ENCODE results near the gene PEAK1. TPM values are rescaled to one million over a fixed set of nuclear protein-coding genes. Genes with fewer than 3 reads are reported as not detected.

PEAK1 gene
- total RNA-seq, 1 donor = 133 TPM

DNA sequence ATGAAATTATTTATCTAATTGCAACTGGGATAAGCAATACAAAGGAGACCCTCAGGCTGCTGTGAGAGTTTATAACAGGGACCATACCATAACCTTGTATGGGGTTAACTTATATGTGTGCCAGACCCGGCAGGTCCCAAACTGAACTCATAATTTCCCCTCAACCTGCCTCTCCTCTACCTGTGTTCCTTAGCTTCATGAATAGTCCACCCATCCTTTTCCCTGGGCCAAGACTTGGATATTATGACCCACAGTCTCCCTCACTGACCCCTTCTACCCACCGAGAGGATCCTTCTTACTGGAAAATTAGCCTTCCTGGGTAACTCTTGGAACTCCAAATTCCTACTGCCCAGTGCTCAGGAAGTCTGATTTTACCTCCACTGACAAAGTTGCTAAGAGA is 345.6 kb downstream of the PEAK1 start:
- H4K20me1 ChIP-seq (ENCODE audit: insufficient read depth, low read length) = peaks cover 12% of the 10 kb centered on the region
- no peak overlapping the region for H2AFZ ChIP-seq (ENCODE audit: low read length)
- no peaks in the 10 kb centered on the region for H3K36me3 ChIP-seq (ENCODE audit: insufficient read depth, low read length)
- peaks cover 22% of the 10 kb centered on the region for H3K4me1 ChIP-seq (ENCODE audit: insufficient read depth, low read length)
- no peaks in the 10 kb centered on the region for H3K9me3 ChIP-seq (ENCODE audit: low read depth, low read length)
- no peak overlapping the region for H3K4me2 ChIP-seq (ENCODE audit: insufficient read depth, low read length)
- peaks cover 18% of the 10 kb centered on the region for H3K27me3 ChIP-seq (ENCODE audit: insufficient read depth, low read length)
- DNase-seq (ENCODE audit: insufficient read length, low spot score, missing footprints) = no peak
- TF ChIP-seq, protein P1, sequence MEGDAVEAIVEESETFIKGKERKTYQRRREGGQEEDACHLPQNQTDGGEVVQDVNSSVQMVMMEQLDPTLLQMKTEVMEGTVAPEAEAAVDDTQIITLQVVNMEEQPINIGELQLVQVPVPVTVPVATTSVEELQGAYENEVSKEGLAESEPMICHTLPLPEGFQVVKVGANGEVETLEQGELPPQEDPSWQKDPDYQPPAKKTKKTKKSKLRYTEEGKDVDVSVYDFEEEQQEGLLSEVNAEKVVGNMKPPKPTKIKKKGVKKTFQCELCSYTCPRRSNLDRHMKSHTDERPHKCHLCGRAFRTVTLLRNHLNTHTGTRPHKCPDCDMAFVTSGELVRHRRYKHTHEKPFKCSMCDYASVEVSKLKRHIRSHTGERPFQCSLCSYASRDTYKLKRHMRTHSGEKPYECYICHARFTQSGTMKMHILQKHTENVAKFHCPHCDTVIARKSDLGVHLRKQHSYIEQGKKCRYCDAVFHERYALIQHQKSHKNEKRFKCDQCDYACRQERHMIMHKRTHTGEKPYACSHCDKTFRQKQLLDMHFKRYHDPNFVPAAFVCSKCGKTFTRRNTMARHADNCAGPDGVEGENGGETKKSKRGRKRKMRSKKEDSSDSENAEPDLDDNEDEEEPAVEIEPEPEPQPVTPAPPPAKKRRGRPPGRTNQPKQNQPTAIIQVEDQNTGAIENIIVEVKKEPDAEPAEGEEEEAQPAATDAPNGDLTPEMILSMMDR (IDR thresholded peaks at IDR 0.05; ENCODE audit: extremely low read depth, low read depth, low read length) = no peak
- peaks cover 10% of the 10 kb centered on the region for H3K79me2 ChIP-seq (ENCODE audit: insufficient read depth, low read length)
- no peak overlapping the region for H3K4me3 ChIP-seq (ENCODE audit: insufficient read depth, low read length)
- H3K27ac ChIP-seq (ENCODE audit: low read depth, low read length) = no peak overlapping the region

DNA sequence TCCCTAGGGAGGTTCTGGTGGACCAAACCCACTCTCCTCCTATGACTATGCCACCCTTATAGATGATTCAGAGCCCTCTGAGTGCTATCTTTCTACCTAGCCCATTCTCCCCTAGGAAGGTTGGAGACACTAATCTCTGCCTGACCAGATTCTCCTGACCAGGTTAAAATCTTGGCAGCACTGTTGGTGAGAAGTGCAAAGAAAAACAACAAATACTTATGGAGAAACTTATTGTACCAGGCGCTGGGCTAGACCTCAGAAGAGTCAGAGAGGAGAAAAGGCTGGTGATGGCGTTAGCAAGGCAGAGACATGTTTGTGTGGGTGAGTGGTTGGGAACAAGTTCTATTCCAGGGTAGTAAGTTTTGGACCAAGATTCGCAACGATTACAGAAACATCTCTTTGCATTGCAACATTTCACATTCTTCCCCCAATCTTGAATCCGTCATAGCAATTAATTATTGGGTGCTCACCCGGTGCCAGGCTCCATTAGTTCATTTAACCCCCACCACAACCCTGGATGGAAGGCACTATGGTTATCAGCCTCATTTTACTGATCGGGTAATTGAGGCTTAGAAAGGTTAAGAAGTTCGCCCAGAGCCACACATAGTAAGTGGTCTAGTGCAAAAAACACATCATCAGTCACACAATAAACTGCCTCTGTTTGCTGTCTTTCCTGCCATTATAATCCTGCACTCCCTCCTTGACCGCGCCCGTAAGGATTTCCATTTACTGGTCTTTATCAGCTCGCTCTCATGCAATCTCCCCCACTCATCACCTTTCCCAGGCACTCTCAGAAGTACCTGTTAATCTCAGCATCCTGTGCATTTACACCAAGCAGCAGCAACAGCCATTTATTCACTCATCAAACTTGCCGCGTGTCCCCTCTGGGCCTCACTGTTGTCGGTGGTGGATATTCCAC is 348.3 kb downstream of the PEAK1 start:
- H4K20me1 ChIP-seq (ENCODE audit: insufficient read depth, low read length) = peaks cover 27% of the 10 kb centered on the region
- H3K4me1 ChIP-seq (ENCODE audit: insufficient read depth, low read length) = peaks cover 28% of the 10 kb centered on the region
- H3K27ac ChIP-seq (ENCODE audit: low read depth, low read length) = peak overlapping the region; percentile 33
- DNase-seq (ENCODE audit: insufficient read length, low spot score, missing footprints) = peak; percentile 49
- TF ChIP-seq, protein P1 (IDR thresholded peaks at IDR 0.05; ENCODE audit: extremely low read depth, low read depth, low read length) = no peak
- peak overlapping the region; percentile 82 for H3K4me3 ChIP-seq (ENCODE audit: insufficient read depth, low read length)
- H3K4me2 ChIP-seq (ENCODE audit: insufficient read depth, low read length) = peak overlapping the region; percentile 60
- H3K79me2 ChIP-seq (ENCODE audit: insufficient read depth, low read length) = peaks cover 38% of the 10 kb centered on the region
- peak overlapping the region; percentile 66 for H2AFZ ChIP-seq (ENCODE audit: low read length)
- H3K9me3 ChIP-seq (ENCODE audit: low read depth, low read length) = no peaks in the 10 kb centered on the region
- H3K27me3 ChIP-seq (ENCODE audit: insufficient read depth, low read length) = peaks cover 17% of the 10 kb centered on the region
- no peaks in the 10 kb centered on the region for H3K36me3 ChIP-seq (ENCODE audit: insufficient read depth, low read length)

DNA sequence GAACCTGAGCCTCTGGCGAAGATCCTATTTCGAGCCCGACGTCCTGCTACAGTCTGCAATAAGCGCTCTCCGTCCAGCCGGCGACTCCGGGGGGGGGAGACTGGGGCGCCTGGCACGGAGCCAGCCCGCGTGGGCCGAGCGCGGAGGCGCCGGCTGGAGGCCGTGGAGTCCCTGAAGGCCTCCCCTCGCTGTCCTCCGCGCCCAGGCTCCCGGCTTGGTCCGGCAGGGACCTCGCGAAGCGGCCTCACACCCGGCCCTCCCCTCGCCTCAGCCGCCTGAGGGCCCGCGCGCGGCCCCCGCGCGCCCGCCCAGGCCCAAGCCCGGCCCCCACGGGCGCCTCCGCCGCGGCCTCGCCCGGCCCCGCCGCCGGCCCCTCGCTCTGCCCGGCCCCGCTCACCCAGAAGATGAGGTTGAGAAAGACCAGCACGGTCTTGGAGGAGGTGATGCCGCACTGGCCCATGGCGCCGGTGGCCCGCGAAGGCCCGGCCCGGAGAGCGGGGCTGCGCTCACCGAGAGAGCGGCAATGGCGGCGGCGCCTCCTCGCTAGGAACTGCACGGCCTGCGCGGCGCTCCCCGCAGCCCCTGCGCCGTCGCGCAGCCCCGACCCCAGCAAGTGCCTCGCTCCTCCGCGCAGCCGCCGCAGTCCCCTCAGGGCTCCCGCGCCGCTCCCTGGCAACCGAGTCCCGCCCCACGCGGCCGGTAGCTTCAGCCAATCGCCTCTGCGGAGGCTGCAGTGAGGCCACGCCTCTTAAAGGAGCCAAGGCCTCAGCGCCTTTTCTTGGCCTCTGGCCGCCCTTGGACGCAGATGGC is 349.2 kb downstream of the PEAK1 start, which contains the start of gene TSPAN3:
TSPAN3 (minus strand) TSS at position 615 of the 810 bp plus-strand sequence; CDS start at position 460, 155 bp downstream.
- TF ChIP-seq, protein P1 (IDR thresholded peaks at IDR 0.05; ENCODE audit: extremely low read depth, low read depth, low read length) = no peak
- H3K4me2 ChIP-seq (ENCODE audit: insufficient read depth, low read length) = peak within 1 kb of the TSS; percentile 87
- H3K36me3 ChIP-seq (ENCODE audit: insufficient read depth, low read length) = no peaks in the 10 kb centered on the region
- peak within 1 kb of the TSS; percentile 71 for H2AFZ ChIP-seq (ENCODE audit: low read length)
- peaks cover 27% of the 10 kb centered on the region for H4K20me1 ChIP-seq (ENCODE audit: insufficient read depth, low read length)
- peak within 1 kb of the TSS; percentile 46 for H3K27ac ChIP-seq (ENCODE audit: low read depth, low read length)
- H3K9me3 ChIP-seq (ENCODE audit: low read depth, low read length) = no peaks in the 10 kb centered on the region
- H3K4me3 ChIP-seq (ENCODE audit: insufficient read depth, low read length) = peak within 1 kb of the TSS; percentile 82
- H3K4me1 ChIP-seq (ENCODE audit: insufficient read depth, low read length) = peaks cover 26% of the 10 kb centered on the region
- H3K27me3 ChIP-seq (ENCODE audit: insufficient read depth, low read length) = peaks cover 12% of the 10 kb centered on the region
- peak; percentile 97 for DNase-seq (ENCODE audit: insufficient read length, low spot score, missing footprints)
- H3K79me2 ChIP-seq (ENCODE audit: insufficient read depth, low read length) = peaks cover 44% of the 10 kb centered on the region

Measured in osteoblast (primary cell).